K562 (cell line): ENCODE results near the gene ADAM8. TPM values are rescaled to one million over a fixed set of nuclear protein-coding genes. Genes with fewer than 3 reads are reported as not detected.

ENCODE experiments used
- CCAR2 ChIP-seq: fragments of 200-400 bp; formaldehyde crosslinking; IDR thresholded peaks from 2 replicates; pipeline ENCODE4 v1.6.1; 2017; ENCODE audit warnings: mild to moderate bottlenecking, low read depth, low read length
- CCNT2 ChIP-seq: IDR thresholded peaks from 2 replicates; pipeline ENCODE4 v1.6.1; 2011; ENCODE audit warnings: borderline replicate concordance, low read depth, mild to moderate bottlenecking, moderate library complexity, mixed read lengths, low read length; ENCODE audit not compliant: insufficient read length; ENCODE audit errors: extremely low read depth
- EWSR1 ChIP-seq: fragments of 450-650 bp; IDR thresholded peaks from 2 replicates; pipeline ENCODE4 v1.6.1; 2018; ENCODE audit warnings: borderline replicate concordance, mild to moderate bottlenecking, low read depth, moderate library complexity; ENCODE audit not compliant: partially characterized antibody
- HNRNPL ChIP-seq: fragments of 200-400 bp; formaldehyde crosslinking; IDR thresholded peaks from 2 replicates; pipeline ENCODE4 v1.6.1; 2017; ENCODE audit warnings: low read depth, mild to moderate bottlenecking, low read length
- RFX7 ChIP-seq: fragments of 250-450 bp; sonication (Bioruptor Pico); IDR thresholded peaks from 2 replicates; pipeline ENCODE4 v1.5.1; 2021; ENCODE audit warnings: mild to moderate bottlenecking
- SMARCC2 ChIP-seq: fragments of 450-650 bp; IDR thresholded peaks from 2 replicates; pipeline ENCODE4 v1.6.1; 2017; ENCODE audit warnings: antibody characterized with exemption, moderate library complexity, mild to moderate bottlenecking, low read depth
- ZBTB1 ChIP-seq: sonication (generic); formaldehyde crosslinking; IDR thresholded peaks from 2 replicates; pipeline ENCODE4 v1.8.1; 2023; ENCODE audit warnings: missing genetic modification reagents, low read depth, mild to moderate bottlenecking, borderline replicate concordance
- polyA plus RNA-seq, 8 experiments: library from polyadenylated mRNA; depleted of rRNA in 4 of 8; stranded (reverse) in 5 of 8; unstranded in 3 of 8; fragments of >200 nt; fragmentation: Nextera tagmentation in 2 of 8; fragmentation: Illumina TruSeq in 1 of 8; extraction: Ambion mirVana in 2 of 8; extraction: Trizol in 1 of 8; gene quantifications; 2 replicates each; pipeline versions ENCODE4 v1.2.1 to v1.2.3, GENCODE V29; 2011 to 2014; ENCODE audit warnings: inconsistent platforms in 1 of 8, missing spikeins in 1 of 8
- total RNA-seq, 7 experiments: library from RNA; depleted of rRNA in 6 of 7; stranded (reverse); fragments of >200 nt in 6 of 7; fragmentation: Illumina TruSeq in 2 of 7; extraction: Trizol in 2 of 7; gene quantifications; 2 replicates each; pipeline versions ENCODE4 v1.2.1 to v1.2.3, GENCODE V29; 2011 to 2021; ENCODE audit warnings: low replicate concordance in 1 of 7
- TF ChIP-seq, protein P1 (sequence below), 2 experiments: fragments of 450-650 bp; IDR thresholded peaks; 2 replicates each; pipeline ENCODE4 v1.6.1; 2016; ENCODE audit warnings: mild to moderate bottlenecking in 2 of 2, borderline replicate concordance in 1 of 2, low read depth in 1 of 2, moderate library complexity in 1 of 2
- TF ChIP-seq, protein P2 (sequence below): fragments of 450-650 bp; IDR thresholded peaks from 2 replicates; pipeline ENCODE4 v1.6.1; 2016; ENCODE audit warnings: antibody characterized with exemption
- TF ChIP-seq, protein P3 (sequence below): fragments of 450-650 bp; formaldehyde crosslinking; IDR thresholded peaks from 2 replicates; pipeline ENCODE4 v1.4.0; 2020; ENCODE audit warnings: mild to moderate bottlenecking, moderate library complexity
- TF ChIP-seq, protein P4 (sequence below): IDR thresholded peaks from 3 replicates; pipeline ENCODE4 v1.6.1; 2011; ENCODE audit warnings: borderline replicate concordance, mild to moderate bottlenecking, moderate library complexity; ENCODE audit not compliant: insufficient read length; ENCODE audit errors: extremely low read depth

The ADAM8 gene
- total and polyA plus RNA-seq, 9 of the 15 experiments (the other 6 are each of a cell fraction or from before 2014, with no cell fraction given): 0.07 to 7.0 (median 1.1) TPM

DNA sequence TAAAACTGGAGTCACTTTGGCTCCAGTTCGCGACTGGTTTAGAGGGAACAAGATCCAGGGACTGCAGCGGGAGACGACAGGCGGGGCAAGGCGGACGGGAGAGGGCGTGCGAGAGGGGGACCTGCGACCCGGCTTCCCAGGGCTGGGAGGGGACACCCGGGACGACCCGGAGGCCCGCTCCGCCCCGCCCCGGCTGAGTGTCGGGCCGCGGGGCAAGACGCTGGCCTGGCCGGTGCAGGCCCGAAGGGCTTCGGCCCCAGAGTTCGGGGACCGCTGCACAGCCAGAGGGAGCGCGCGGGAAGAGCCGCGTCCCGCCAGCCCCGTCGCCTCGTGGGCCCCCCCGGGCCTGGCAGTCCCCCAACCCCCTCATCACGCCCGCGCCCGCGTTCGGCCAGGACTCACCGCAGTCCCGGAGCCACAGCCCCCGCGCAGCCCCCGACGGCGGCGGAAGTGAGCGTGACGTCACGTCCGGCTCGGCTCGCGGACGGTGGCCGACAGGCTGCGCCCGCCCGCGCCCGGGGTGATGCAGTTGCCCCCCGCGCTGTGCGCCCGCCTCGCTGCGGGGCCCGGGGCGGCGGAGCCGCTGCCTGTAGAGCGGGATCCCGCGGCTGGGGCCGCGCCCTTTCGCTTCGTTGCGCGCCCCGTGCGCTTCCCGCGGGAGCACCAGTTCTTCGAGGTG is 31.9 kb upstream of the ADAM8 start, which contains the start of the genes TUBGCP2 and ZNF511 (continued):
- TF ChIP-seq, protein P1, sequence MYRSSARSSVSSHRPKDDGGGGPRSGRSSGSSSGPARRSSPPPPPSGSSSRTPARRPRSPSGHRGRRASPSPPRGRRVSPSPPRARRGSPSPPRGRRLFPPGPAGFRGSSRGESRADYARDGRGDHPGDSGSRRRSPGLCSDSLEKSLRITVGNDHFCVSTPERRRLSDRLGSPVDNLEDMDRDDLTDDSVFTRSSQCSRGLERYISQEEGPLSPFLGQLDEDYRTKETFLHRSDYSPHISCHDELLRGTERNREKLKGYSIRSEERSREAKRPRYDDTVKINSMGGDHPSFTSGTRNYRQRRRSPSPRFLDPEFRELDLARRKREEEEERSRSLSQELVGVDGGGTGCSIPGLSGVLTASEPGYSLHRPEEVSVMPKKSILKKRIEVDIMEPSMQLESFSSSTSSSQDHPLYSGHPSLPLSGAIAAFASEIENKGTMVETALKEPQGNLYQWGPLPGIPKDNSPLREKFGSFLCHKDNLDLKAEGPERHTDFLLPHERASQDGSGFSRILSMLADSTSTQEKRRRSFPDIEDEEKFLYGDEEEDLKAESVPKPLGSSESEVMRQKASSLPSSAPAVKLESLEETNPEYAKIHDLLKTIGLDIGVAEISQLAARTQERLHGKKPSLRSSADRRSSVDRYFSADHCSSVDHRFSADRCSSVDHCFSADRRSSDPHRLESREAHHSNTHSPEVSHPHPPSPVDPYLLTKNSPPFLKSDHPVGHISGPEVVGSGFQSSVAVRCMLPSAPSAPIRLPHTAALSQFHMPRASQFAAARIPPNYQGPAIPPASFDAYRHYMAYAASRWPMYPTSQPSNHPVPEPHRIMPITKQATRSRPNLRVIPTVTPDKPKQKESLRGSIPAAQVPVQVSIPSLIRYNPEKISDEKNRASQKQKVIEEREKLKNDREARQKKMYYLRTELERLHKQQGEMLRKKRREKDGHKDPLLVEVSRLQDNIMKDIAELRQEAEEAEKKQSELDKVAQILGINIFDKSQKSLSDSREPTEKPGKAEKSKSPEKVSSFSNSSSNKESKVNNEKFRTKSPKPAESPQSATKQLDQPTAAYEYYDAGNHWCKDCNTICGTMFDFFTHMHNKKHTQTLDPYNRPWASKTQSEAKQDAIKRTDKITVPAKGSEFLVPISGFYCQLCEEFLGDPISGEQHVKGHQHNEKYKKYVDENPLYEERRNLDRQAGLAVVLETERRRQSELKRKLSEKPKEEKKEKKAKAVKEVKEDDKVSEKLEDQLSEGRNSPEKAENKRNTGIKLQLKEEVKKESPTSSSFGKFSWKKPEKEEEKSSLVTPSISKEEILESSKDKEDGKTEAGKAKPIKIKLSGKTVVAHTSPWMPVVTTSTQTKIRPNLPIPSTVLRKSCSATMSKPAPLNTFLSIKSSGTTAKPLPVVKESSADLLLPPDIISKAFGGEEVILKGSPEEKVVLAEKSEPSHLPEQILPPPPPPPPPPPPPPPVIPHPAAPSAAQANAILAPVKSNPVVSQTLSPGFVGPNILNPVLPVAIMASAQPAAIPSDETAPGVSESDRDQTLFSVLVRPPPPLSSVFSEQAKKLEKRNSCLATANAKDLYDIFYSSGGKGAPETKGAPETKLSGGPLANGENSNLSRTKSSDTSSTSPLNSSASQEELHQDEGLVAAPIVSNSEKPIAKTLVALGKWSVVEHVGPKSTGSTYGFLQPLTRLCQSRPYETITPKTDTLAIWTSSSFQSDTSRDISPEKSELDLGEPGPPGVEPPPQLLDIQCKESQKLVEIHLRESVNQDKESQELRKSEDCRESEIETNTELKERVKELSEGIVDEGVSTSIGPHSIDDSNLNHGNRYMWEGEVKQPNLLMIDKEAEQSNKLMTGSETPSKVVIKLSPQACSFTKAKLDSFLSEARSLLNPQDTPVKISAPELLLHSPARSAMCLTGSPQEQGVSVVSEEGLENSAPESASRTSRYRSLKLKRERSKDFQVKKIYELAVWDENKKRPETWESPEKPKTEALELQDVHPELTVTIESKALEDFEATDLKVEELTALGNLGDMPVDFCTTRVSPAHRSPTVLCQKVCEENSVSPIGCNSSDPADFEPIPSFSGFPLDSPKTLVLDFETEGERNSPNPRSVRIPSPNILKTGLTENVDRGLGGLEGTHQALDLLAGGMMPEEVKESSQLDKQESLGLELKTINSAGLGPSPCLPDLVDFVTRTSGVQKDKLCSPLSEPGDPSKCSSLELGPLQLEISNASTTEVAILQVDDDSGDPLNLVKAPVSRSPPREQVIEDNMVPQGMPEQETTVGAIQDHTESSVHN (IDR thresholded peaks at IDR 0.05; ENCODE audit: borderline replicate concordance in 1 of 2, low read depth in 1 of 2): no peak
- TF ChIP-seq, protein P2, sequence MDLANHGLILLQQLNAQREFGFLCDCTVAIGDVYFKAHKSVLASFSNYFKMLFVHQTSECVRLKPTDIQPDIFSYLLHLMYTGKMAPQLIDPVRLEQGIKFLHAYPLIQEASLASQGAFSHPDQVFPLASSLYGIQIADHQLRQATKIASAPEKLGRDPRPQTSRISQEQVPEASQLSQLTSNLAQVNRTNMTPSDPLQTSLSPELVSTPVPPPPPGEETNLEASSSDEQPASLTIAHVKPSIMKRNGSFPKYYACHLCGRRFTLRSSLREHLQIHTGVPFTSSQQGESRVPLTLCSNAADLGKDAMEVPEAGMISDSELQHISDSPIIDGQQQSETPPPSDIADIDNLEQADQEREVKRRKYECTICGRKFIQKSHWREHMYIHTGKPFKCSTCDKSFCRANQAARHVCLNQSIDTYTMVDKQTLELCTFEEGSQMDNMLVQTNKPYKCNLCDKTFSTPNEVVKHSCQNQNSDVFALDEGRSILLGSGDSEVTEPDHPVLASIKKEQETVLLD: no peak
- TF ChIP-seq, protein P3, sequence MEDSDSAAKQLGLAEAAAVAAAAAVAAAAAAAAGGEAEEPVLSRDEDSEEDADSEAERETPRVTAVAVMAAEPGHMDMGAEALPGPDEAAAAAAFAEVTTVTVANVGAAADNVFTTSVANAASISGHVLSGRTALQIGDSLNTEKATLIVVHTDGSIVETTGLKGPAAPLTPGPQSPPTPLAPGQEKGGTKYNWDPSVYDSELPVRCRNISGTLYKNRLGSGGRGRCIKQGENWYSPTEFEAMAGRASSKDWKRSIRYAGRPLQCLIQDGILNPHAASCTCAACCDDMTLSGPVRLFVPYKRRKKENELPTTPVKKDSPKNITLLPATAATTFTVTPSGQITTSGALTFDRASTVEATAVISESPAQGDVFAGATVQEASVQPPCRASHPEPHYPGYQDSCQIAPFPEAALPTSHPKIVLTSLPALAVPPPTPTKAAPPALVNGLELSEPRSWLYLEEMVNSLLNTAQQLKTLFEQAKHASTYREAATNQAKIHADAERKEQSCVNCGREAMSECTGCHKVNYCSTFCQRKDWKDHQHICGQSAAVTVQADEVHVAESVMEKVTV (CRISPR knock-in tag): no peak
- TF ChIP-seq SMARCC2 (no peak), HNRNPL (peak; percentile 20; the same call in 1 of the 2 replicates), CCAR2 (no peak), CCNT2 (peak; percentile 77), RFX7 (CRISPR knock-in tag) (no peak), ZBTB1 (CRISPR knock-in tag) (peak; percentile 46; the same call in 1 of the 2 replicates), EWSR1 (no peak)
- TF ChIP-seq, protein P4, sequence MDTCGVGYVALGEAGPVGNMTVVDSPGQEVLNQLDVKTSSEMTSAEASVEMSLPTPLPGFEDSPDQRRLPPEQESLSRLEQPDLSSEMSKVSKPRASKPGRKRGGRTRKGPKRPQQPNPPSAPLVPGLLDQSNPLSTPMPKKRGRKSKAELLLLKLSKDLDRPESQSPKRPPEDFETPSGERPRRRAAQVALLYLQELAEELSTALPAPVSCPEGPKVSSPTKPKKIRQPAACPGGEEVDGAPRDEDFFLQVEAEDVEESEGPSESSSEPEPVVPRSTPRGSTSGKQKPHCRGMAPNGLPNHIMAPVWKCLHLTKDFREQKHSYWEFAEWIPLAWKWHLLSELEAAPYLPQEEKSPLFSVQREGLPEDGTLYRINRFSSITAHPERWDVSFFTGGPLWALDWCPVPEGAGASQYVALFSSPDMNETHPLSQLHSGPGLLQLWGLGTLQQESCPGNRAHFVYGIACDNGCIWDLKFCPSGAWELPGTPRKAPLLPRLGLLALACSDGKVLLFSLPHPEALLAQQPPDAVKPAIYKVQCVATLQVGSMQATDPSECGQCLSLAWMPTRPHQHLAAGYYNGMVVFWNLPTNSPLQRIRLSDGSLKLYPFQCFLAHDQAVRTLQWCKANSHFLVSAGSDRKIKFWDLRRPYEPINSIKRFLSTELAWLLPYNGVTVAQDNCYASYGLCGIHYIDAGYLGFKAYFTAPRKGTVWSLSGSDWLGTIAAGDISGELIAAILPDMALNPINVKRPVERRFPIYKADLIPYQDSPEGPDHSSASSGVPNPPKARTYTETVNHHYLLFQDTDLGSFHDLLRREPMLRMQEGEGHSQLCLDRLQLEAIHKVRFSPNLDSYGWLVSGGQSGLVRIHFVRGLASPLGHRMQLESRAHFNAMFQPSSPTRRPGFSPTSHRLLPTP: no peak
